Measurements from ENCODE around the gene JPH4.
"Not testable (repeated sequence)": the region's sequence is repeated elsewhere in the genome, so short reads cannot be mapped to it uniquely, and the experiment has no call there.

DNA sequence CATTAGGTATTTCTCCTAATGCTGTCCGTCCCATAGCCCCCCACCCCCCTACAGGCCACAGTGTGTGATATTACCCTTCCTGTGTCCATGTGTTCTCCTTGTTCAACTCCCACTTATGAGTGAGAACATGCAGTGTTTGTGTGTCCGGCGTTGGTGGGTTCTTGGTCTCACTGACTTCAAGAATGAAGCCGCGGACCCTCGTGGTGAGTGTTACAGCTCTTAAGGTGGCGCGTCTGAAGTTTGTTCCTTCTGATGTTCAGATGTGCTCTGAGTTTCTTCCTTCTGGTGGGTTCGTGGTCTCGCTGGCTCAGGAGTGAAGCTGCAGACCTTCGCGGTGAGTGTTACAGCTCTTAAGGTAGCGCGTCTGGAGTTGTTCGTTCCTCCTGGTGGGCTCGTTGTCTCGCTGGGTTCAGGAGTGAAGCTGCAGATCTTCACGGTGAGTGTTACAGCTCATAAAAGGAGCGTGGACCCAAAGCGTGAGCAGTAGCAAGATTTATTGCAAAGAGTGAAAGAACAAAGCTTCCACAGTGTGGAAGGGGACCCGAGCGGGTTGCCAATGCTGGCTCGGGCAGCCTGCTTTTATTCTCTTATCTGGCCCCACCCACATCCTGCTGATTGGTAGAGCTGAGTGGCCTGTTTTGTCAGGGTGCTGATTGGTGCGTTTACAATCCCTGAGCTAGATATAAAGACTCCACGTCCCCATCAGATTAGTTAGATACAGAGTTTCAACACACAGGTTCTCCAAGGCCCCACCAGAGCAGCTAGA is 5.4 kb upstream of the JPH4 start:
- TF ChIP-seq, protein P1, sequence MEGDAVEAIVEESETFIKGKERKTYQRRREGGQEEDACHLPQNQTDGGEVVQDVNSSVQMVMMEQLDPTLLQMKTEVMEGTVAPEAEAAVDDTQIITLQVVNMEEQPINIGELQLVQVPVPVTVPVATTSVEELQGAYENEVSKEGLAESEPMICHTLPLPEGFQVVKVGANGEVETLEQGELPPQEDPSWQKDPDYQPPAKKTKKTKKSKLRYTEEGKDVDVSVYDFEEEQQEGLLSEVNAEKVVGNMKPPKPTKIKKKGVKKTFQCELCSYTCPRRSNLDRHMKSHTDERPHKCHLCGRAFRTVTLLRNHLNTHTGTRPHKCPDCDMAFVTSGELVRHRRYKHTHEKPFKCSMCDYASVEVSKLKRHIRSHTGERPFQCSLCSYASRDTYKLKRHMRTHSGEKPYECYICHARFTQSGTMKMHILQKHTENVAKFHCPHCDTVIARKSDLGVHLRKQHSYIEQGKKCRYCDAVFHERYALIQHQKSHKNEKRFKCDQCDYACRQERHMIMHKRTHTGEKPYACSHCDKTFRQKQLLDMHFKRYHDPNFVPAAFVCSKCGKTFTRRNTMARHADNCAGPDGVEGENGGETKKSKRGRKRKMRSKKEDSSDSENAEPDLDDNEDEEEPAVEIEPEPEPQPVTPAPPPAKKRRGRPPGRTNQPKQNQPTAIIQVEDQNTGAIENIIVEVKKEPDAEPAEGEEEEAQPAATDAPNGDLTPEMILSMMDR (IDR thresholded peaks at IDR 0.05) = not testable (repeated sequence)
- TF ChIP-seq, protein P2, sequence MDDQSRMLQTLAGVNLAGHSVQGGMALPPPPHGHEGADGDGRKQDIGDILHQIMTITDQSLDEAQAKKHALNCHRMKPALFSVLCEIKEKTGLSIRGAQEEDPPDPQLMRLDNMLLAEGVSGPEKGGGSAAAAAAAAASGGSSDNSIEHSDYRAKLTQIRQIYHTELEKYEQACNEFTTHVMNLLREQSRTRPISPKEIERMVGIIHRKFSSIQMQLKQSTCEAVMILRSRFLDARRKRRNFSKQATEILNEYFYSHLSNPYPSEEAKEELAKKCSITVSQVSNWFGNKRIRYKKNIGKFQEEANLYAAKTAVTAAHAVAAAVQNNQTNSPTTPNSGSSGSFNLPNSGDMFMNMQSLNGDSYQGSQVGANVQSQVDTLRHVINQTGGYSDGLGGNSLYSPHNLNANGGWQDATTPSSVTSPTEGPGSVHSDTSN (IDR thresholded peaks at IDR 0.05) = not testable (repeated sequence)
- TF ChIP-seq ZNF302 (CRISPR knock-in tag; IDR thresholded peaks at IDR 0.05) = not testable (repeated sequence)

Measured in A549 (cell line).